Breast epithelium (tissue), 4 donors: ENCODE results near the gene ARID5B. TPM values are rescaled to one million over a fixed set of nuclear protein-coding genes. Genes with fewer than 3 reads are reported as not detected.
A peak's percentile ranks its signal among the peaks of the same experiment; 100 is the strongest.

Source experiments
- DNase-seq, 2 donors: peaks; one replicate each; pipeline ENCODE4 v3.0.0-alpha.2; 2019; ENCODE audit warnings: low spot score in 2 of 2
- H3K27ac ChIP-seq, 2 donors: fragments of 200-600 bp; sonication (generic) in 1 of 2; one replicate each; pipeline ENCODE4 v1.5.1; 2016 to 2019; ENCODE audit warnings: mild to moderate bottlenecking in 1 of 2
- H3K27me3 ChIP-seq, 2 donors: fragments of 200-600 bp; sonication (generic) in 1 of 2; one replicate each; pipeline versions ENCODE4 v1.5.1 to v1.6.0; 2017 to 2019; ENCODE audit warnings: control low read depth in 1 of 2, mild to moderate bottlenecking in 1 of 2
- H3K36me3 ChIP-seq: fragments of 200-600 bp; one replicate; pipeline ENCODE4 v1.5.1; 2019
- H3K4me1 ChIP-seq, 2 donors: fragments of 200-600 bp; sonication (generic); one replicate each; pipeline ENCODE4 v1.5.1; 2016 to 2019; ENCODE audit warnings: control low read depth in 1 of 2
- H3K4me3 ChIP-seq, 3 donors: fragments of 200-600 bp; sonication (generic); 1 replicate in 2 of 3; 2 replicates in 1 of 3; pipeline ENCODE4 v1.5.1; 2016 to 2019; ENCODE audit warnings: mild to moderate bottlenecking in 3 of 3, moderate library complexity in 2 of 3
- H3K9me3 ChIP-seq, 2 donors: fragments of 200-600 bp; sonication (generic) in 1 of 2; one replicate each; pipeline ENCODE4 v1.5.1; 2016 to 2019; ENCODE audit warnings: control low read depth in 1 of 2
- POLR2A ChIP-seq: fragments of 450-650 bp; IDR thresholded peaks from one replicate; pipeline ENCODE4 v1.6.1; 2016; ENCODE audit warnings: antibody characterized with exemption, mild to moderate bottlenecking, moderate library complexity
- POLR2AphosphoS5 ChIP-seq, 3 donors: sonication (generic); formaldehyde crosslinking; IDR thresholded peaks; one replicate each; pipeline ENCODE4 v1.6.1; 2017; ENCODE audit warnings: antibody characterized with exemption in 3 of 3
- intact Hi-C: fragments of 100-400 bp; cut with DNase I; formaldehyde crosslinking; loops from one replicate; pipeline ENCODE4 v1.15.1; 2023; ENCODE audit warnings: low total_unique reads
- total RNA-seq, 3 donors: library from RNA; depleted of rRNA; stranded (reverse); fragments of >200 nt; gene quantifications; one replicate each; pipeline ENCODE4 v1.1.0, GENCODE V29; 2016
- TF ChIP-seq, protein P1 (sequence below), 3 donors: fragments of 450-650 bp; IDR thresholded peaks; one replicate each; pipeline ENCODE4 v1.5.1; 2016 to 2017; ENCODE audit warnings: antibody characterized with exemption in 3 of 3, mild to moderate bottlenecking in 3 of 3, moderate library complexity in 3 of 3

ARID5B gene
- total RNA-seq, 3 donors from 2014 or later, result 89.5 to 166 (median 125) TPM

- no peaks in the 10 kb centered on the region for H3K4me1 ChIP-seq
- no peaks in the 10 kb centered on the region for H3K36me3 ChIP-seq
- H3K27me3 ChIP-seq, result no peaks in the 10 kb centered on the region
- H3K9me3 ChIP-seq, result no peaks in the 10 kb centered on the region
- intact Hi-C loops, result loop anchor here (5.0 kb wide), 1 partner anchor 88 kb away; no protein-coding TSS in a partner anchor
- H3K27ac ChIP-seq, result no peak overlapping the region
- DNase-seq, result no peak
- no peak overlapping the region for H3K4me3 ChIP-seq
- TF ChIP-seq POLR2A (no peak), POLR2AphosphoS5 (IDR thresholded peaks at IDR 0.05) (no peak)
- TF ChIP-seq, protein P1, sequence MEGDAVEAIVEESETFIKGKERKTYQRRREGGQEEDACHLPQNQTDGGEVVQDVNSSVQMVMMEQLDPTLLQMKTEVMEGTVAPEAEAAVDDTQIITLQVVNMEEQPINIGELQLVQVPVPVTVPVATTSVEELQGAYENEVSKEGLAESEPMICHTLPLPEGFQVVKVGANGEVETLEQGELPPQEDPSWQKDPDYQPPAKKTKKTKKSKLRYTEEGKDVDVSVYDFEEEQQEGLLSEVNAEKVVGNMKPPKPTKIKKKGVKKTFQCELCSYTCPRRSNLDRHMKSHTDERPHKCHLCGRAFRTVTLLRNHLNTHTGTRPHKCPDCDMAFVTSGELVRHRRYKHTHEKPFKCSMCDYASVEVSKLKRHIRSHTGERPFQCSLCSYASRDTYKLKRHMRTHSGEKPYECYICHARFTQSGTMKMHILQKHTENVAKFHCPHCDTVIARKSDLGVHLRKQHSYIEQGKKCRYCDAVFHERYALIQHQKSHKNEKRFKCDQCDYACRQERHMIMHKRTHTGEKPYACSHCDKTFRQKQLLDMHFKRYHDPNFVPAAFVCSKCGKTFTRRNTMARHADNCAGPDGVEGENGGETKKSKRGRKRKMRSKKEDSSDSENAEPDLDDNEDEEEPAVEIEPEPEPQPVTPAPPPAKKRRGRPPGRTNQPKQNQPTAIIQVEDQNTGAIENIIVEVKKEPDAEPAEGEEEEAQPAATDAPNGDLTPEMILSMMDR (IDR thresholded peaks at IDR 0.05), result no peak
These were observed 18.2 kb downstream of the ARID5B start for GRCh38 chr10:61919646-61920215.

- intact Hi-C loops, result loop anchor here (5.0 kb wide), 1 partner anchor 86 kb away; no protein-coding TSS in a partner anchor
- no peaks in the 10 kb centered on the region for H3K36me3 ChIP-seq
- no peaks in the 10 kb centered on the region for H3K4me1 ChIP-seq
- no peak overlapping the region for H3K27ac ChIP-seq
- H3K9me3 ChIP-seq, result no peaks in the 10 kb centered on the region
- DNase-seq, result no peak
- TF ChIP-seq, protein P1 (IDR thresholded peaks at IDR 0.05), result no peak
- TF ChIP-seq POLR2AphosphoS5 (IDR thresholded peaks at IDR 0.05), result no peak
- TF ChIP-seq POLR2A, result no peak
- no peak overlapping the region for H3K4me3 ChIP-seq
- H3K27me3 ChIP-seq, result no peaks in the 10 kb centered on the region
These were observed 19.6 kb downstream of the ARID5B start for GRCh38 chr10:61921143-61921542.

- DNase-seq, result no peak
- Histone ChIP-seq H3K27ac (peak overlapping the region; percentile 23 to 44), H3K27me3 (no peaks in the 10 kb centered on the region), H3K9me3 (no peaks in the 10 kb centered on the region), H3K4me1 (no peaks in the 10 kb centered on the region), H3K36me3 (no peaks in the 10 kb centered on the region), H3K4me3 (no peak overlapping the region)
- intact Hi-C loops, result loop anchor here (5.0 kb wide), 1 partner anchor 84 kb away; no protein-coding TSS in a partner anchor
- TF ChIP-seq POLR2A (no peak), POLR2AphosphoS5 (IDR thresholded peaks at IDR 0.05) (no peak)
- TF ChIP-seq, protein P1 (IDR thresholded peaks at IDR 0.05), result no peak
These were observed 21.9 kb downstream of the ARID5B start for GRCh38 chr10:61923210-61923949.

- TF ChIP-seq, protein P1 (IDR thresholded peaks at IDR 0.05), result no peak
- TF ChIP-seq POLR2AphosphoS5 (IDR thresholded peaks at IDR 0.05), result no peak
- TF ChIP-seq POLR2A, result no peak
- H3K4me1 ChIP-seq, result no peaks in the 10 kb centered on the region
- H3K9me3 ChIP-seq, result no peaks in the 10 kb centered on the region
- intact Hi-C loops, result loop anchor here (5.0 kb wide), 1 partner anchor 83 kb away; no protein-coding TSS in a partner anchor
- H3K27me3 ChIP-seq, result no peaks in the 10 kb centered on the region
- DNase-seq, result no peak
- H3K36me3 ChIP-seq, result no peaks in the 10 kb centered on the region
- peak overlapping the region; percentile 23 to 44 for H3K27ac ChIP-seq
- no peak overlapping the region for H3K4me3 ChIP-seq
These were observed 22.4 kb downstream of the ARID5B start for GRCh38 chr10:61923950-61924274.

GRCh38 chr10:61929555-61929954, 28.1 kb downstream of the ARID5B start:
- Histone ChIP-seq H3K4me3 (no peak overlapping the region), H3K36me3 (no peaks in the 10 kb centered on the region), H3K4me1 (no peaks in the 10 kb centered on the region), H3K9me3 (no peaks in the 10 kb centered on the region), H3K27ac (no peak overlapping the region), H3K27me3 (no peaks in the 10 kb centered on the region)
- TF ChIP-seq, protein P1 (IDR thresholded peaks at IDR 0.05), result no peak
- TF ChIP-seq POLR2A (no peak), POLR2AphosphoS5 (IDR thresholded peaks at IDR 0.05) (no peak)
- no peak for DNase-seq
- intact Hi-C loops, result no loop called here
